ENCODE results near the gene CDH4. TPM values are rescaled to one million over a fixed set of nuclear protein-coding genes. Genes with fewer than 3 reads are reported as not detected.

Gene CDH4
- total RNA-seq, 1 experiment from 2014 or later: 5.3 TPM

DNA sequence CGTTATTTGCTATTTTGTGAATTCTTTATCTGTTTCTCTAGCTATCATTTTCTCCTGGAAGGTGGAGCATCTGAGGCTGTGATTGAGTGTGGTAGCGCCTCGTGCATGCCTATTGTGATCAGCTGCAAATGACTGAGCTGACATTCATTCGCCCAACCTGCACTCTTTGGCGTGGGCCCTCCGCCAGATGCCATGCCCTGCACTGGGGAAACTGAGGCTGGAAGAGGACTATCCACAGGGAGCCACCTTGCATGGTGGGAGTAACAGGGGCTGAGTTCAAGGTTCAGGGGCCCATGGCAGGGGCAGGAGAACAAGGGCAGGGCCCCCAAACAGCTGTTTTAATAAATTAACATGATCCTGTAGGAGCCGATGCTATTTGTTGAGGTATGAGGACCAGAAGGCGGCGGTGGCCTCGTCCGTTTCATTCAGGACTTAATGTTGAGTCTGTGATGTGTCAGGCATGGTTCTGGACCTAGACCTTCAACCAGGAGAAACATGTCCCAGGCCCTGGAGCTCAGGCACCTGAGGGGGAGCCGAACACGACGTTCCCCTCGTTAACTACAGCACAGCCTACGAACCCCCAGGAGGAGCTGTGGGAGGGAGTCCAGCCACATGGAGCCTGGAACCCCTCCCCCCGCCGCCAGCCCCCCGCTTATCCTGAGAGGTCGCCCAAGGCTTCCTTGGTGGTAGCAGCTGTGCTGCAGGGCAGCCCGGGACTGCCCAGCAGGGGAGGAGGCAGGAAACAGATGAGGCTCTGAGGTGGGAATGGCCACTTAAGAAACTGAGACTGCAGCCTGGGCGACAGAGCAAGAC is 242.9 kb downstream of the CDH4 start:
- ChIA-PET POLR2A (no interaction called here), CTCF (interaction anchor here (0.6 kb wide), 2 partner anchors 20 to 213 kb away, joined by 3 to 4 read pairs; no protein-coding TSS in a partner anchor)
- peaks cover 8% of the 10 kb centered on the region for H3K27me3 Mint-ChIP-seq (ENCODE audit: low read depth)
- no peaks in the 10 kb centered on the region for H3K36me3 Mint-ChIP-seq
- ATAC-seq (no peak), DNase-seq (ENCODE audit: low spot score) (no peak)
- peaks cover 49% of the 10 kb centered on the region for H3K4me1 Mint-ChIP-seq
- no peak overlapping the region for H3K4me3 Mint-ChIP-seq
- peak overlapping the region; percentile 58; the same call in 1 of the 2 replicates for H3K27ac Mint-ChIP-seq
- TF ChIP-seq PRRX2 (CRISPR knock-in tag; IDR thresholded peaks at IDR 0.05): no peak
- no peak for TF ChIP-seq ELF4 (CRISPR knock-in tag; IDR thresholded peaks at IDR 0.05; ENCODE audit: low read depth)
- TF ChIP-seq NFYB (CRISPR knock-in tag; conservative IDR thresholded peaks at IDR 0.05; ENCODE audit: low read depth): no peak
- TF ChIP-seq GABPB1 (CRISPR knock-in tag; IDR thresholded peaks at IDR 0.05): no peak
- TF ChIP-seq ZNF317 (CRISPR knock-in tag; IDR thresholded peaks at IDR 0.05; ENCODE audit: borderline replicate concordance, low read depth): no peak
- TF ChIP-seq, protein P1, sequence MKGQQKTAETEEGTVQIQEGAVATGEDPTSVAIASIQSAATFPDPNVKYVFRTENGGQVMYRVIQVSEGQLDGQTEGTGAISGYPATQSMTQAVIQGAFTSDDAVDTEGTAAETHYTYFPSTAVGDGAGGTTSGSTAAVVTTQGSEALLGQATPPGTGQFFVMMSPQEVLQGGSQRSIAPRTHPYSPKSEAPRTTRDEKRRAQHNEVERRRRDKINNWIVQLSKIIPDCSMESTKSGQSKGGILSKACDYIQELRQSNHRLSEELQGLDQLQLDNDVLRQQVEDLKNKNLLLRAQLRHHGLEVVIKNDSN (CRISPR knock-in tag; IDR thresholded peaks at IDR 0.05): no peak
- no peak for TF ChIP-seq ESRRA (CRISPR knock-in tag; IDR thresholded peaks at IDR 0.05; ENCODE audit: borderline replicate concordance)
- no peak for TF ChIP-seq ZBTB21 (CRISPR knock-in tag; IDR thresholded peaks at IDR 0.05; ENCODE audit: borderline replicate concordance)
- TF ChIP-seq, protein P2, sequence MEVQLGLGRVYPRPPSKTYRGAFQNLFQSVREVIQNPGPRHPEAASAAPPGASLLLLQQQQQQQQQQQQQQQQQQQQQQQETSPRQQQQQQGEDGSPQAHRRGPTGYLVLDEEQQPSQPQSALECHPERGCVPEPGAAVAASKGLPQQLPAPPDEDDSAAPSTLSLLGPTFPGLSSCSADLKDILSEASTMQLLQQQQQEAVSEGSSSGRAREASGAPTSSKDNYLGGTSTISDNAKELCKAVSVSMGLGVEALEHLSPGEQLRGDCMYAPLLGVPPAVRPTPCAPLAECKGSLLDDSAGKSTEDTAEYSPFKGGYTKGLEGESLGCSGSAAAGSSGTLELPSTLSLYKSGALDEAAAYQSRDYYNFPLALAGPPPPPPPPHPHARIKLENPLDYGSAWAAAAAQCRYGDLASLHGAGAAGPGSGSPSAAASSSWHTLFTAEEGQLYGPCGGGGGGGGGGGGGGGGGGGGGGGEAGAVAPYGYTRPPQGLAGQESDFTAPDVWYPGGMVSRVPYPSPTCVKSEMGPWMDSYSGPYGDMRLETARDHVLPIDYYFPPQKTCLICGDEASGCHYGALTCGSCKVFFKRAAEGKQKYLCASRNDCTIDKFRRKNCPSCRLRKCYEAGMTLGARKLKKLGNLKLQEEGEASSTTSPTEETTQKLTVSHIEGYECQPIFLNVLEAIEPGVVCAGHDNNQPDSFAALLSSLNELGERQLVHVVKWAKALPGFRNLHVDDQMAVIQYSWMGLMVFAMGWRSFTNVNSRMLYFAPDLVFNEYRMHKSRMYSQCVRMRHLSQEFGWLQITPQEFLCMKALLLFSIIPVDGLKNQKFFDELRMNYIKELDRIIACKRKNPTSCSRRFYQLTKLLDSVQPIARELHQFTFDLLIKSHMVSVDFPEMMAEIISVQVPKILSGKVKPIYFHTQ (CRISPR knock-in tag; IDR thresholded peaks at IDR 0.05): no peak
- no peaks in the 10 kb centered on the region for H3K9me3 Mint-ChIP-seq

DNA sequence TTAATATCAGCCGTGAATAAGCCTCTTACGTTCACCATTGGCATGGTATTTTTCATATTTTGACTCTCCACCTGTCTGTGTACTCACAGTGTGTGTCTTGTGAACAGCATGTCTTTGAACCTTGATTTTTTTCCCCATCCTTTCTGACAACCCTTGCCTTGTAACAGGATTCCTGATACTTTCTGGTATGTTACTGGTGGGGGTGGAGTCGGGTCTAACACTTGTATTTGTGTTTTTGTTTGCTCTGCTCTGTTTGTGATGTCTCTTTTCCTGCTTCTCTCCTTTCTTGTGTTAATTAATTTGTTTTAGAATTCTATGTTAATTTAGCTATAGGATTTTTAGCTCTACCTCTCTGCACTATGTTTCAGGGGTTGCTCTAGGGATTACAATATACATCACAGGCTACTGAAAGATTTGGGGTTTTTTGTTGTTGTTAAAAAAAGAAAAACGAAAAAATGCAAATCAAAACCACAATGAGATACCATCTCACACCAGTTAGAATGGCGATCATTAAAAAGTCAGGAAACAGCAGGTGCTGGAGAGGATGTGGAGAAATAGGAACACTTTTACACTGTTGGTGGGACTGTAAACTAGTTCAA is 245.1 kb downstream of the CDH4 start:
- ATAC-seq (peak; percentile 84), DNase-seq (ENCODE audit: low spot score) (no peak)
- CTCF ChIA-PET: no interaction called here
- peaks cover 64% of the 10 kb centered on the region for H3K4me1 Mint-ChIP-seq
- TF ChIP-seq, protein P3, sequence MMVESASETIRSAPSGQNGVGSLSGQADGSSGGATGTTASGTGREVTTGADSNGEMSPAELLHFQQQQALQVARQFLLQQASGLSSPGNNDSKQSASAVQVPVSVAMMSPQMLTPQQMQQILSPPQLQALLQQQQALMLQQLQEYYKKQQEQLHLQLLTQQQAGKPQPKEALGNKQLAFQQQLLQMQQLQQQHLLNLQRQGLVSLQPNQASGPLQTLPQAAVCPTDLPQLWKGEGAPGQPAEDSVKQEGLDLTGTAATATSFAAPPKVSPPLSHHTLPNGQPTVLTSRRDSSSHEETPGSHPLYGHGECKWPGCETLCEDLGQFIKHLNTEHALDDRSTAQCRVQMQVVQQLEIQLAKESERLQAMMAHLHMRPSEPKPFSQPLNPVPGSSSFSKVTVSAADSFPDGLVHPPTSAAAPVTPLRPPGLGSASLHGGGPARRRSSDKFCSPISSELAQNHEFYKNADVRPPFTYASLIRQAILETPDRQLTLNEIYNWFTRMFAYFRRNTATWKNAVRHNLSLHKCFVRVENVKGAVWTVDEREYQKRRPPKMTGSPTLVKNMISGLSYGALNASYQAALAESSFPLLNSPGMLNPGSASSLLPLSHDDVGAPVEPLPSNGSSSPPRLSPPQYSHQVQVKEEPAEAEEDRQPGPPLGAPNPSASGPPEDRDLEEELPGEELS (CRISPR knock-in tag; IDR thresholded peaks at IDR 0.05): peak; percentile 75; the same call in 1 of the 2 replicates
- no peak for TF ChIP-seq OVOL2 (CRISPR knock-in tag; IDR thresholded peaks at IDR 0.05; ENCODE audit: borderline replicate concordance)
- H3K4me3 Mint-ChIP-seq: peak overlapping the region; percentile 53
- peak overlapping the region; percentile 99 for H3K27ac Mint-ChIP-seq
- peaks cover 10% of the 10 kb centered on the region for H3K36me3 Mint-ChIP-seq
- POLR2A ChIA-PET: interaction anchor here (0.7 kb wide), 1 partner anchor 173 kb away, joined by 6 read pairs; no protein-coding TSS in a partner anchor
- H3K9me3 Mint-ChIP-seq: peaks cover 6% of the 10 kb centered on the region
- peaks cover 12% of the 10 kb centered on the region for H3K27me3 Mint-ChIP-seq (ENCODE audit: low read depth)

DNA sequence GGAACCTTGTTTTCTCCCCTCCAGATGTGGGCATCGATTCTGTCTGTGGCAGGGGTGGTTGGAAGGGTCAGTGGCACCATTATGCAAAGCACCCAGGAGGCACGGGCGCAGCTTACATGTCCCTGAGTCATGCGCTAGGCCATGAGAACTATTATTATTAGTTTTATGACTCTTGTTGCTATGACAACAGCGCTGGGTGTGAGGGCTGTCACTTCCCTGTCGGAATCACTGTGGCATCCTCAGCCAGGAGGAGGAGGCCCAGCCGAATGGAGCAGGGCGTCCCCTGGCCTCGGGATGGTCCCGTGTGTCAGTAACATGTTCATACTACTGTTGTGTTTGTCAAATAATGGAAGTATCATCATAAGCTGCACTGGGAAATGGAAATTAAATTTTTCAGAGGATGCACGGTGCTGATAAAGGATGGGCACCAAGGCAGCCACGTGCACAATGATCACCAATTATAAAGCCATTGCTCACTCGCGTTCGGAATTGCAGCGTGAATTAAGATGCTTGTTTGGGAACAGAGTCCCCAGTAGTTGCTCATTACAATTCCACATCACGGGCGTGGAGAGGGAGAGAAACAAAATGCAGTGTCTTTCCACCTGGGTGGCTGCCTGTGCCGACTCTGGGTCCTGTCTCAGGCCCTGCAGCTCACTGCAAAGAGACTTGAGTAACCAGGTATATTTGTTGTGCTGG is 247.9 kb downstream of the CDH4 start:
- POLR2A ChIA-PET: no interaction called here
- H3K27ac Mint-ChIP-seq: no peak overlapping the region
- ATAC-seq: no peak

More for the DNA sequence above, 247.9 kb downstream of the CDH4 start:
- CTCF ChIA-PET: interaction anchor here (1.2 kb wide), 1 partner anchor 9 kb away, joined by 3 read pairs; no protein-coding TSS in a partner anchor
- peaks cover 20% of the 10 kb centered on the region for H3K27me3 Mint-ChIP-seq (ENCODE audit: low read depth)
- no peak for DNase-seq (ENCODE audit: low spot score)
- TF ChIP-seq SMAD3 (CRISPR knock-in tag; IDR thresholded peaks at IDR 0.05; ENCODE audit: borderline replicate concordance) (no peak), TCF7 (CRISPR knock-in tag; IDR thresholded peaks at IDR 0.05; ENCODE audit: low read depth) (no peak), ZNF671 (CRISPR knock-in tag; IDR thresholded peaks at IDR 0.05) (no peak)
- TF ChIP-seq, protein P4, sequence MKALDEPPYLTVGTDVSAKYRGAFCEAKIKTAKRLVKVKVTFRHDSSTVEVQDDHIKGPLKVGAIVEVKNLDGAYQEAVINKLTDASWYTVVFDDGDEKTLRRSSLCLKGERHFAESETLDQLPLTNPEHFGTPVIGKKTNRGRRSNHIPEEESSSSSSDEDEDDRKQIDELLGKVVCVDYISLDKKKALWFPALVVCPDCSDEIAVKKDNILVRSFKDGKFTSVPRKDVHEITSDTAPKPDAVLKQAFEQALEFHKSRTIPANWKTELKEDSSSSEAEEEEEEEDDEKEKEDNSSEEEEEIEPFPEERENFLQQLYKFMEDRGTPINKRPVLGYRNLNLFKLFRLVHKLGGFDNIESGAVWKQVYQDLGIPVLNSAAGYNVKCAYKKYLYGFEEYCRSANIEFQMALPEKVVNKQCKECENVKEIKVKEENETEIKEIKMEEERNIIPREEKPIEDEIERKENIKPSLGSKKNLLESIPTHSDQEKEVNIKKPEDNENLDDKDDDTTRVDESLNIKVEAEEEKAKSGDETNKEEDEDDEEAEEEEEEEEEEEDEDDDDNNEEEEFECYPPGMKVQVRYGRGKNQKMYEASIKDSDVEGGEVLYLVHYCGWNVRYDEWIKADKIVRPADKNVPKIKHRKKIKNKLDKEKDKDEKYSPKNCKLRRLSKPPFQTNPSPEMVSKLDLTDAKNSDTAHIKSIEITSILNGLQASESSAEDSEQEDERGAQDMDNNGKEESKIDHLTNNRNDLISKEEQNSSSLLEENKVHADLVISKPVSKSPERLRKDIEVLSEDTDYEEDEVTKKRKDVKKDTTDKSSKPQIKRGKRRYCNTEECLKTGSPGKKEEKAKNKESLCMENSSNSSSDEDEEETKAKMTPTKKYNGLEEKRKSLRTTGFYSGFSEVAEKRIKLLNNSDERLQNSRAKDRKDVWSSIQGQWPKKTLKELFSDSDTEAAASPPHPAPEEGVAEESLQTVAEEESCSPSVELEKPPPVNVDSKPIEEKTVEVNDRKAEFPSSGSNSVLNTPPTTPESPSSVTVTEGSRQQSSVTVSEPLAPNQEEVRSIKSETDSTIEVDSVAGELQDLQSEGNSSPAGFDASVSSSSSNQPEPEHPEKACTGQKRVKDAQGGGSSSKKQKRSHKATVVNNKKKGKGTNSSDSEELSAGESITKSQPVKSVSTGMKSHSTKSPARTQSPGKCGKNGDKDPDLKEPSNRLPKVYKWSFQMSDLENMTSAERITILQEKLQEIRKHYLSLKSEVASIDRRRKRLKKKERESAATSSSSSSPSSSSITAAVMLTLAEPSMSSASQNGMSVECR (CRISPR knock-in tag; IDR thresholded peaks at IDR 0.05; ENCODE audit: borderline replicate concordance): no peak
- H3K4me1 Mint-ChIP-seq: peaks cover 55% of the 10 kb centered on the region
- H3K36me3 Mint-ChIP-seq: peaks cover 20% of the 10 kb centered on the region
- no peak overlapping the region for H3K4me3 Mint-ChIP-seq
- peaks cover 16% of the 10 kb centered on the region for H3K9me3 Mint-ChIP-seq
